ENCODE measurements around the gene RABGAP1L.

- TF ChIP-seq POLR2A (IDR thresholded peaks at IDR 0.05; ENCODE audit: low read length) = no peak
- TF ChIP-seq GATA1 (IDR thresholded peaks at IDR 0.05; ENCODE audit: low read depth, low read length) = no peak
Measured at GRCh38 chr1:174469687-174470086, 310.4 kb downstream of the RABGAP1L start.

Data from erythroblast (primary cell).